HG03108 (cell line): Measurements from ENCODE around the gene E2F6.

ENCODE experiments used
- ATAC-seq: cut with Tn5 transposase; IDR thresholded peaks from one replicate; pipeline ENCODE4 v1.9.1; 2021; ENCODE audit warnings: moderate library complexity; ENCODE audit not compliant: unreplicated experiment

The E2F6 gene

GRCh38 chr2:11459816-11460215, 6.1 kb downstream of the E2F6 start:
- ATAC-seq, result no peak

DNA sequence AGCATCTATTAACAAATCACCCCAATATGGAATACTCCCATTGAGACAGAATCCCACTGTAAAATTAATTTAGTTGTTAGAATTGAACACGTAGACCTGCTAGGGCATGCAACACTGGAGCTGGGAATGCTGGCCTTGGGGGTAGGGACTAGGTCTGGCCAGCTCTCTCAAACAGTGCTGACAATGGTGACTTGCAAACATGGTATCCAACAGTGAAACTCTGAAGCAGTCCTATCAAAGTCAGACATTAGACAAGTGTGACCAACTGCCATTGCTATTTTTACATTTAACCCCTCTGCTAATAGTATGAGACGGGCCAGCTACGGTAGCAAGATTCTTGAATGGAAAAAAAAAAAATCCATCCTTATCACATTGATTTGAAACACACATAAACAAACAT, 7.2 kb downstream of the E2F6 start:
- no peak for ATAC-seq

DNA sequence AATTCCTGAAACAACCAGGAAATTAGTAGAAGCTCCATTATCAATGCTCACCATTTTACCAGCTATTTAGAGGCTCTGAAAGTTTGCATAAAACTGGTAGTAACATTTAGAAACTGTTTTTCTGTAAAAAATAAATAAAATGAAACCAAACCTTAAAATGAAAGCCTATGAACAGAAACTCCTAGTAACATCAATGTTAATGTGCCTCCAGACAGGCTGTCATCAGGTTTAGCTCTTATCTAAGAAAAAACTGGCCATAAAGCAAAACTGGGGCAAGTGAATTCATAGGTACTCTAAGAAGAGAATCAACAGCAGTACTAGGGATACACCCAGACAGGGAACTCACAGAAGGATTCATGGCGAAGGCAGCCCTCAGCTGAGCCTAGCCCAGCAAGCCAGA, 8.0 kb downstream of the E2F6 start:
- no peak for ATAC-seq

DNA sequence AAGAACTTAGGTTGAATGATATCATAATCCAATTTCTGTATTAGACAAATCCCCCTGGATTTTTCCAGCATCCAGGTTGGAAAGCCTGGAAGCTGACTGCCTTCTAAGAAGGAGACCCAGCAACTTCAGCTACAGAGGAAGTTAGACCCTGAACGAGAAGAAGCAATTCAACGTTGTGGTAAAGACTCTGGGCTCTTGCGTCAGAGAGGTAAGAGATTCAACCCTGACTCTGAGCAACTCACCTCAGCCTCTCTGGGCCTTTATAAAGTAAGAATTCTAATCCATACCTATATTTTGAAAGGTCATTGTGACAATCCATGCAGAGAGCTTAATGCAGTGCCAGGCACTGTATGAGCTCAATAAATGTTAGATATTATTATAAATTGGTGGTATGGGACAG, 9.7 kb downstream of the E2F6 start:
- no peak for ATAC-seq

DNA sequence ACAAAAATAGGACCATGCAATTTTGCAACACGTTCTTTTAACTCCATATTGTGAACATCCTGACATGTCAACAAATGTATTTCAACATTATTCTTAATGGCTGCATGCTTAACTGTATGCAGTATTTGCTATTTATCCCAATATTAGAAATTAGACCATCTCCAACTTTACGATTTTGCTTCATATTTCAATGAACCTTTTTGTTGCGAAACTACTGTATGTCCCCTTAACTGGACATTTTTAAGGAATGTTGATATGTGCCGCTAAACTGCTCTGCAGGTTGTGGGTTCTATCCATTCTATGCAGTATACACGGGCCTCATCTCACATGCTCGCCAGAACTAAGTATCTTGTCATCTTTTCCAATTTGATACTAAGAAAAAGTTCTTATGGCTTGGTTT, 11.1 kb downstream of the E2F6 start:
- no peak for ATAC-seq

DNA sequence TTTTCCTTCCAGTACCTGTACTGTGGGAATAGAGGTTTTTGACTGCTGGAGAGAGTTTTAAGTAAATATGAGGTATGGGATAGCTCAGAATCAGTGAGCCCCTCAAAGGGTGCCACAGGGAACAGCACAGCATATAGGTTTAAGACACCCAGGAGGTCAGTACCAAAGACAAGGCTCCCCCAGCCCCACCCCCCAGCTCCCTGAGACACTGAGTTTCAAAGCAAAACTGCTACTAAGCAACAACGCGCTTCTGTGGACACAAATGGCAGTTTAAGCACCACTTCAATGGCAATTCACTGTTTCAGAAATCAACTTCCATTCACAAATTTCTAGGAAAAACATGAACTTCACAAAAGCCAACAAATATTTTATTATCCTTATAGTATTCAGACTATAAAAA, 15.2 kb downstream of the E2F6 start:
- ATAC-seq, result no peak

DNA sequence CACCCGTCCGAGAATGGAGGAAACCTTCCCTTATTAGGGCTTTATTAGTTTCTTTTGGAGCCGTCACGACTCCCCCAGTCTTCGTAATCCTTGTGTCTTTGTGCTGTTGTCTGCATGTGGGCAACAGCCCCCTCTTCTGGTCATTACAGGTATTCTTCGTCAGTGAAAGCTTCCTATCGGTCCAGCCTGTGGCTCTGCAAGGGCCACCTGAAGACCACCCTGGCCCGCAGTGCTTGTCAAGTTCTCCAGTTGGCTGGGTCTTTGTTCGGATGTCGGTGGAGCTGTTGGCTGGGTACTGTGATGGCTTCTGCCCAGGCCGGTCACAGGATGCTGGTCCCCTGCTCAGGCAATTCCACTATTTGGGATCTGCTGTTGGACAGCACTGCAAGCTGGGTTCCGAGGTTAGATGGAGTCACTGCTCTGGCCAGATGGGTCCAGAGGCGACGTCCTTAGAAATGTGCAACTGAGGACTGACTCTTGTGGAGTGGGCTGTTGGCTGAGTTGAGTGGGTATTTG, 19.2 kb downstream of the E2F6 start:
- ATAC-seq, result no peak

DNA sequence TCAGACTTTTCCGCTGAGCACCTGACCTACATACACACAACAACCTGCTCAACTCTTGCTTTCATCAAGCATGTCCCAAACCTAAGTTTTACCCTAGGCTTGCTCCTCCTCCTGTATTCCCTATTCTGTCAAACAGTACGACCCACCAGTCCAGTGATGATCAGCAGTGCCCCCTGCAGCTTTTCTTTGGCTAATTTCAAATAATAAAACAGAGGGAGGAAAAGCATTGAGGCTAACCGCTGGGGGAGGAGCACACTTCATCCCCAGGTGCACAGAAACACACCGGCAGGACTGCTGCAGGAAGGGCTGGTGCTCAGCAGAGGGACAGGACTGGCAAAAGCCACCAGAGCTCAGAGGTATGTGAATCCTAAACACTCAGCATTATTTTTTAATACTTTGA, 21.2 kb downstream of the E2F6 start:
- ATAC-seq, result no peak

DNA sequence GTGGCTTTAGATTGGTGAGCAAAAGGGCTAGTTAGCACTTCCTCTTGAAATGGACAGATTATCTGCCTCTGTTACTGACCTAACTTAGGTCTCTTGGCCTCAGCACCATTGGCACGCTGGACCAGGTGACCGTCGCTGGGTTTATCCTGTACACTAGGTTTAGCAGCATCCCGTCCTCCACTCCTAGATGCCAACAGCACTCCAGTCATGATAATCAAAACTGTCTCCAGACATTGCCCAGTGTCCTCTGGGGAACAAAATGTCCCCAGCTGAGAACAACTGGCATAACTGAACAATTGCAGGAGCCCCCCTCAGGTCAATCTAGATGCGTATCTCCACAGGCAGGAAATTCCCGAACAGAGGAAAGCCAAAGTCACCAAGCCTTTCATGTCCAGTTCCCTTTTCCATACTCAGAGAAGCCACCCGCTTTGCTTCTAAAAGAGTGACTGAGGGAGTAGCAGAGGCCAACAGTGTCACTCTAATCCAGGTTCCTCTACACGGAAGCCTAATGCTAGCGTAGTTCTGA, 27.3 kb downstream of the E2F6 start:
- no peak for ATAC-seq

GRCh38 chr2:11437602-11438001, 28.4 kb downstream of the E2F6 start:
- no peak for ATAC-seq

- ATAC-seq, result no peak
Measured at GRCh38 chr2:11435036-11435435, 30.9 kb downstream of the E2F6 start.

- ATAC-seq, result no peak
Measured at GRCh38 chr2:11434443-11434842, 31.5 kb downstream of the E2F6 start.

- ATAC-seq, result no peak
Measured at GRCh38 chr2:11433822-11434221, 32.1 kb downstream of the E2F6 start.

GRCh38 chr2:11430729-11431128, 35.2 kb downstream of the E2F6 start:
- no peak for ATAC-seq

DNA sequence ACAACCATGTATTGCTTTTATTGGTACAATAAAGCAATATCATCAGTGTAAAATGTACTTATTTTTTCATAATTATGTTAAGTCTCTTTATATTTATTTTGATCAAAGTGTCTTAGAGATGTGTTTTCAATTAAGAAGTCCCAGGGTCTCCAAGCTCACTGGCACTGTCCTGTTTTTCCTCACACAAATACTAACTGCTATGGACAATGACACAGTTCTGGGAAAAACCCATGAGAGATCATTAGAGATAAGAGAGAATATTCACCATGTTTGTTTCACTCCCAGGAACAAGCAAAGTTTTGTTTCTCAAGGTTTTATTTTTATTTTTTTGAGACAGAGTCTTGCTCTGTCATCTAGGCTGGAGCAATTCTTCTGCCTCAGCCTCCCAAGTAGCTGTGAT, 38.7 kb downstream of the E2F6 start:
- ATAC-seq, result no peak

- ATAC-seq, result no peak
Measured at GRCh38 chr2:11422901-11423435, 43.0 kb downstream of the E2F6 start.

GRCh38 chr2:11422491-11422865, 43.5 kb downstream of the E2F6 start:
- no peak for ATAC-seq

DNA sequence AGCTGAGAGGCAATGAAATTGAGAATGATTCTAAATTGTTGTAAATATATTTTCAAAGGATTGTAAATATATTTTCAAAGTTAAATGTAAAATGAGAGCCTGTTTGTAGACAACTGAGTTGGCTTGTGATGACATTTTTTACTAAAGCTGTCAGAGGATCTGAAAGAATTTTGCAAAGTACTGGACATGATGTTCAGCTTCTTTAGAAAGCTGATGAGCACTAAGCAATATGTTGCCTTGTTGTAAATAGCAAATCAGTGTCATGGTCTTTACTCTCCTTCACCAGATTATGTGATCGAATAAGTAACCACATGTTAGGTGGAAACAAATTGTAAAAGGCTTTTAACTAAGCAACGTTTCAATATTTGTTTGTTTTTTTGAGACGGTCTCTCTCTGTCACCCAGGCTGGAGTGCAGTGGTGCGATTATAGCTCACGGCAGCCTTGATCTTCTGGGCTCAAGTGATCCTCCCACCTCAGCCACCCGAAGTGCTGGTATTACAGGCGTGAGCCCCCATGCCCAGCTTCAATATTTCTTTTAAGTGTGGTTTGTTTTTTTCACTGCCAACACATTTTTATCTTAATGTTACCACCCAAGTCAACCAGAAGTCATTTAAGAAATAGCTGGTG, 44.0 kb downstream of the E2F6 start:
- no peak for ATAC-seq

- no peak for ATAC-seq
Measured at GRCh38 chr2:11420671-11421070, 45.3 kb downstream of the E2F6 start.

- no peak for ATAC-seq
Measured at GRCh38 chr2:11420190-11420589, 45.8 kb downstream of the E2F6 start.

GRCh38 chr2:11419781-11420180, 46.2 kb downstream of the E2F6 start:
- ATAC-seq, result no peak

DNA sequence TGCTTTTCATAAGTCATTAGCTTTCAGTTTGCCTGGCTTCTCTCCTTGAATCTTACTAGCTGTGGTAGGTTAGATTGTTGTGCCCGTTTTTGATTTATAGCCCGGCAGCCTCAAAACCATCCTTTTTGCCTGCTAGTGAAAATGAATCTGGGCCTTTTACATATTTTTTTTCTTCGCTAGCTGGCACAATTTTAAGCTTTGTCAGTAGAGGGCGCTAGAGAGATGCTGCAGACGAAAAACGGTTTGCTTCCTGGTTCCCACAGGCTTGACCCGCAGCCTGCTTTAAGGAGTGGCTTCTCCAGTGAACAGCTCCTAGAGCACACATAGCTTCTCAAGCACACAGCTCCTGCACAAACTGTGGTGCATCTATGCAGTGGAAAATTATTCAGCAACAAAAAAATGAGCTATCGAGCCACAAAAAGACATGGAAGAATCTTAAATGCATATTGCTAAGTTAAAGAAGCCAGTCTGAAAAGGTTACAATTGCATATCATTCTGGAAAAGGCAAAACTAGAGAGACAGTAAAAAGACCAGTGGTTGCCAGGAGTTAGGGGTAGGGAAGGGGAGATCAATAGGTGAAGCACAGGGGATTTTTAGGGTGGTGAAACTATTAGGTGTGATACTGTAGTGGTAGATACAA, 47.9 kb downstream of the E2F6 start:
- ATAC-seq, result no peak
